ENCODE data around the gene ELF1.
A peak's percentile ranks its signal among the peaks of the same experiment; 100 is the strongest.

The ELF1 gene

DNA sequence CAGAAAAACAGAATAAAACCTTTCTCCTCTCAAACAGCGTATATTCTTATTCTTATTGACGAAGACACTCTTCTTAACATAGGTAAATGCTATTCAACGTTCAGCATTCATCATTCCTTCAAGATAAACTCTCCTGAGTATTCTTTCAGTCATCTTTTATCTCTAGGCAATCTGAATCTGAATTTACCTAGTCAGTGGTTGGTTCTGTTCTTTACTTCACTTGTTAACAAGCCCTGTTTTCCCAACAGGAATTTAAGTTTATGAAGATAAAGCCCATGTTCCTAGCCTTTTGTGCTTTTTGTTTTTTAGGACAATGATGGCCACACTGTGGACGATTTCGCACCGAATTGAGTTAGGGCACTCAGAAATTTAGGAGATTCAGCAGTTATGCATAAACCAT, 3.2 kb downstream of the ELF1 start:
- no peak overlapping the region for H3K4me3 ChIP-seq (ENCODE audit: low read length)
- TF ChIP-seq, protein P1, sequence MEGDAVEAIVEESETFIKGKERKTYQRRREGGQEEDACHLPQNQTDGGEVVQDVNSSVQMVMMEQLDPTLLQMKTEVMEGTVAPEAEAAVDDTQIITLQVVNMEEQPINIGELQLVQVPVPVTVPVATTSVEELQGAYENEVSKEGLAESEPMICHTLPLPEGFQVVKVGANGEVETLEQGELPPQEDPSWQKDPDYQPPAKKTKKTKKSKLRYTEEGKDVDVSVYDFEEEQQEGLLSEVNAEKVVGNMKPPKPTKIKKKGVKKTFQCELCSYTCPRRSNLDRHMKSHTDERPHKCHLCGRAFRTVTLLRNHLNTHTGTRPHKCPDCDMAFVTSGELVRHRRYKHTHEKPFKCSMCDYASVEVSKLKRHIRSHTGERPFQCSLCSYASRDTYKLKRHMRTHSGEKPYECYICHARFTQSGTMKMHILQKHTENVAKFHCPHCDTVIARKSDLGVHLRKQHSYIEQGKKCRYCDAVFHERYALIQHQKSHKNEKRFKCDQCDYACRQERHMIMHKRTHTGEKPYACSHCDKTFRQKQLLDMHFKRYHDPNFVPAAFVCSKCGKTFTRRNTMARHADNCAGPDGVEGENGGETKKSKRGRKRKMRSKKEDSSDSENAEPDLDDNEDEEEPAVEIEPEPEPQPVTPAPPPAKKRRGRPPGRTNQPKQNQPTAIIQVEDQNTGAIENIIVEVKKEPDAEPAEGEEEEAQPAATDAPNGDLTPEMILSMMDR (conservative IDR thresholded peaks at IDR 0.05; ENCODE audit: low read length): no peak
- no peak for DNase-seq (ENCODE audit: low read depth)

DNA sequence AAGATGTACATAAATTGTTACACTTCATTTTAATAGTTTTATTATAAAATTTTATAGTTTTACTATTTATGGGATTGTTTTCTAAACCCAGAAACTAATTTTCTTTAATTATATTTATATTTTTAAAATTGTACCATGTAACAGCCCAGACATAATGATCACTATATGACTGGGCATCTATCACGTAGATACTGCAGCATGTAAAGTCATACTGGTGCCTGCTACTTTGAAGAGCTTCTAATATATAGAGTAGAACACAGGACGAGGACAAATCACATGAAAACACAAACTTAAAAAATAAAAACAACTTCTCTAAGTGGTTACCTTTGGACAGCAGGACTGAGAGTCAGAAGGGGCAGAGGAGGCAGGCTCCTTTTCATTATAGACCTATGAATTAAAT, 5.3 kb downstream of the ELF1 start:
- no peak for DNase-seq (ENCODE audit: low read depth)
- H3K4me3 ChIP-seq (ENCODE audit: low read length): no peak overlapping the region
- TF ChIP-seq, protein P1 (conservative IDR thresholded peaks at IDR 0.05; ENCODE audit: low read length): no peak

DNA sequence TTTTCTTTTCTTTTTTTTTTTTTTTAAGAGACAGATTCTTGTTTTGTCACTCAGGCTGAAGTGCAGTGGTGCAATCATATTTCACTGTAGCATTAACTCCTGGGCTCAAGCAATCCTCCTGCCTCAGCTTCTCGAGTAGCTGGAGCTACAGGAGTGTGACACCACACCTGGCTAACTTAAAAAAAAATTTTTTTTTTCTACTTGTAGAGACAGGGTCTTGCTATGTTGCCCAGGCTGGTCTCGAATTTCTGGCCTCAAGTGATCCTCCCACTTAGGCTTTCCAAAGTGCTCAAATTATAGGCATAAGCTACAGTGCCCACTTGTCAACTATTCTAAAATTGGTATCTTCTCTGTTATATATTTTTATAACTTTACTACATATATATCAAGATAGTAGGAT, 6.6 kb downstream of the ELF1 start:
- no peak for DNase-seq (ENCODE audit: low read depth)
- TF ChIP-seq, protein P1 (conservative IDR thresholded peaks at IDR 0.05; ENCODE audit: low read length): no peak
- no peak overlapping the region for H3K4me3 ChIP-seq (ENCODE audit: low read length)

DNA sequence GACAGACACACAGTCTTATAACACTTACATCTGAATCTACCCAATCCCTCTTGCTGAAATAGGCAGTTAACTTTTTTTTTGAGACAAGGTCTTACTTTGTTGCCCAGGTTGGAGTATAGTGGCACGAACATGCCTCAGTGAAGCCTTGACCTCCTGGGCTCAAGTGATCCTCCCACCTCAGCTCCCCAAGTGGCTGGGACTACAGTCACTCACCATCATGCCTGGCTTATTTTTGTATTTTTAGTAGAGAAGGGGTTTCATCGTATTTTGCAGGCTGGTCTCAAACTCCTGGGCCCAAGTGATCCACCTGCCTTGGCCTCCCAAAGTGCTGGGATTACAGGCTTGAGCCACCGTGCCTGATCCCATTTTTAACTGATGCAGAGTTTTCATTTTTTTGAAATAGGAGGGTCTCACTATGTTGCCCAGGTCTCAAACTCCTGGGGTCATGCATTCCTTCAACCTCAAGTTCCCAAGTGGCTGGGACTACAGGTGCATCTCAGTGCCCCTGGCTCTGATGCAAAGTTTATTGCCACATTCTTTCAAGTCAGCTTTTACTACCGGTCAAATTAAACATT, 7.6 kb downstream of the ELF1 start:
- no peak for DNase-seq (ENCODE audit: low read depth)
- H3K4me3 ChIP-seq (ENCODE audit: low read length): no peak overlapping the region
- TF ChIP-seq, protein P1 (conservative IDR thresholded peaks at IDR 0.05; ENCODE audit: low read length): no peak

GRCh38 chr13:41008349-41008980, 10.7 kb downstream of the ELF1 start:
- H3K4me3 ChIP-seq (ENCODE audit: low read length): no peak overlapping the region
- peak; percentile 72 for DNase-seq (ENCODE audit: low read depth)
- TF ChIP-seq, protein P1 (conservative IDR thresholded peaks at IDR 0.05; ENCODE audit: low read length): no peak

DNA sequence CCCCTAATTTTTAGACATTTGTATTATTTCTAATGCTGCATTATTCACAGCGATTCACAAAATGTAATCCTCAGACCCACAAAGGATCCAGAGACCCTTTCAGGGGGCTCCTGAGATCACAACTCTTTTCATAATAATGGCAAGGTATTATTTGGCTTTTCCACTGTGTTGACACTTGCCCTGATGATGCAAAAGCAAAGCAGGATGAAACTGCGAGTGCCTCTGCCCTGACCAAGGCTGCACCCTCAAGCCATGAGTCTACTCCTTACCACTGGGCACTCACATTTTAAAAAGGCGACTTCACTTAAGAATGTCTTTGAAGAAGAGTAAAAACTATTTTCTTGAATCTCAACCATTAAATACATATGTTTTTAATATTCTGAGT, 11.4 kb downstream of the ELF1 start:
- peak; percentile 65 for DNase-seq (ENCODE audit: low read depth)
- H3K4me3 ChIP-seq (ENCODE audit: low read length): no peak overlapping the region
- TF ChIP-seq, protein P1 (conservative IDR thresholded peaks at IDR 0.05; ENCODE audit: low read length): no peak

DNA sequence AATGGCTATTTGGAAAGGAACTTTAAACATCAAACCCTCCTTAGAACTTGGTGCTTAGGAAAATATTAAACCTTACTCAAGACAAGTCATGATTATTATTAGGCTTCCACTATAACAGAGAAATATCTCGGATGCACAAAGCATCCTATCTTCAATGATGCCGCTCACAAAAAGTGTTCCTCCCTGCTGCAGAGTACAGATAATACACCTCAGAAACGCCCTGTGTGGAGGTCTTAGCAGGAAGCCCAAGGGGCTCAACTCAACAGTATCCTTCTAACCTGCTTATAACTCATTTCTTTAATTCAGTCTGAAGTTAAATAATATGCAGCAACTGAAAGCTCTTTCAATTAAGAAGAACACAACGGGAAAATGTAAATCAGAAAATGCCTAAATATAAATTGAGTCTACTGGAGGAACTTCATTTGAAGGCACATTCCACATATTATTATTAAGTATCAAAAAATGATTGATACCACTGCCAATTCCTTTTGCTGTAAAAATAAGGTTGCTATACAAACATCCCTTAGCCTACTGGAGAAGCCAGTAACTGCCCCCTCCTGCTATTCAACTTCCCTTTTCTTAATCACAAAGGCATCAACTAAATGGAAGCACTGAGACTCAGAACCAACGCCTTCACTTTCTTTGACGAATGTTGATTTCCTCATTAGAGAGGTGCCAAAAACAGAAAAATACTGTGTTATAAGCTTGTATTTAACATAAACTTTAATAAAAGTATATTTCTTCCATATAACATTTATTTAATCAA, 12.0 kb downstream of the ELF1 start:
- DNase-seq (ENCODE audit: low read depth): no peak
- TF ChIP-seq, protein P1 (conservative IDR thresholded peaks at IDR 0.05; ENCODE audit: low read length): no peak
- no peak overlapping the region for H3K4me3 ChIP-seq (ENCODE audit: low read length)
